GM21825 (cell line): ENCODE data around the gene KXD1.
A peak's percentile ranks its signal among the peaks of the same experiment; 100 is the strongest.
"Not testable (repeated sequence)": the region's sequence is repeated elsewhere in the genome, so short reads cannot be mapped to it uniquely, and the experiment has no call there.

Experiments used
- ATAC-seq: cut with Tn5 transposase; IDR thresholded peaks from one replicate; pipeline ENCODE4 v1.9.1; 2021; ENCODE audit warnings: mild to moderate bottlenecking, moderate library complexity; ENCODE audit not compliant: unreplicated experiment

KXD1 gene

GRCh38 chr19:18533058-18533457 lies 24.6 kb upstream of the KXD1 start:
- no peak for ATAC-seq

- no peak for ATAC-seq
Measured at GRCh38 chr19:18536475-18536874, 21.2 kb upstream of the KXD1 start.

- no peak for ATAC-seq
Measured at GRCh38 chr19:18537431-18537830, 20.2 kb upstream of the KXD1 start.

GRCh38 chr19:18538115-18538514 lies 19.6 kb upstream of the KXD1 start:
- ATAC-seq: no peak

- no peak for ATAC-seq
Measured at GRCh38 chr19:18539372-18539771, 18.3 kb upstream of the KXD1 start.

GRCh38 chr19:18540200-18540599 lies 17.5 kb upstream of the KXD1 start:
- not testable (repeated sequence) for ATAC-seq

- ATAC-seq: no peak
Measured at GRCh38 chr19:18541258-18541991, 16.2 kb upstream of the KXD1 start.

GRCh38 chr19:18541992-18542940 lies 15.4 kb upstream of the KXD1 start:
- no peak for ATAC-seq

GRCh38 chr19:18542941-18543813 lies 14.5 kb upstream of the KXD1 start, which contains the start of gene FKBP8:
TSS of gene FKBP8 (minus strand) at chr19:18543573. CDS start at chr19:18541970, 1,603 bp downstream.
- ATAC-seq: peak; percentile 90

GRCh38 chr19:18543814-18544475 lies 13.7 kb upstream of the KXD1 start:
- ATAC-seq: peak; percentile 39

GRCh38 chr19:18551631-18552030 lies 6.0 kb upstream of the KXD1 start:
- ATAC-seq: no peak

- ATAC-seq: no peak
Measured at GRCh38 chr19:18558202-18558555, 509 bp downstream of the KXD1 start.

- ATAC-seq: no peak
Measured at GRCh38 chr19:18558604-18559003, 934 bp downstream of the KXD1 start.

GRCh38 chr19:18559685-18560084 lies 2.0 kb downstream of the KXD1 start:
- no peak for ATAC-seq

GRCh38 chr19:18562086-18562485 lies 4.4 kb downstream of the KXD1 start:
- ATAC-seq: no peak

GRCh38 chr19:18566953-18567352 lies 9.3 kb downstream of the KXD1 start:
- no peak for ATAC-seq

- ATAC-seq: no peak
Measured at GRCh38 chr19:18568367-18568766, 10.7 kb downstream of the KXD1 start.

GRCh38 chr19:18571564-18572344 lies 14.1 kb downstream of the KXD1 start, which contains the start of gene UBA52:
TSS of gene UBA52 (plus strand) at chr19:18571857. CDS start at chr19:18573301, 1,444 bp downstream.
- ATAC-seq: peak; percentile 85

- ATAC-seq: no peak
Measured at GRCh38 chr19:18574691-18575291, 17.1 kb downstream of the KXD1 start.
